ENCODE measurements around the gene NUDT3. TPM values are rescaled to one million over a fixed set of nuclear protein-coding genes. Genes with fewer than 3 reads are reported as not detected.

NUDT3 gene
- total and polyA plus RNA-seq, 4 experiments from 2014 or later, result 7.0 to 25.9 (median 18.0) TPM

DNA sequence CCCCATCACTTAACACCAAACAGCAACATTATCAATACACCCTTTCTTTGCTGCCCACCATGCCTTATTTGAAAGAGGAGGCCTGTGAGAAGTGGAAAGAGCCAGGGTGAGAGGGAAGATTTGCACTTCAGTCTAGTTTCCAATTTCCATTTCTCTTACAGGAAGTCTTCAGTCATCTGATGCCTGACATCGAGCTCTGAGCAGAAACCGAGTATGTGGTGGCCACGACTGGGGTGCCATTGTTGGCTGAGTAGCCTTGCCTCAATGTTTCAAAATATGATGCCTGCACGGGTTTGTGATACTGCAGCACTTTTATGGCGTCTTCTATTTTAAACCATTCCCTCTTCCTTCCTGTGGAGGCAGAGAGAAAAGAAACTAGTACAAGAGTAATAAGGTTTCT is 103.9 kb downstream of the NUDT3 start:
- H3K27ac ChIP-seq (ENCODE audit: low read depth, low read length), result no peak overlapping the region
- POLR2A ChIA-PET (ENCODE audit: partially characterized antibody), result no interaction called here
- H3K9me3 ChIP-seq (ENCODE audit: control insufficient read depth in 1 of 2, low read length in 2 of 2), result no peaks in the 10 kb centered on the region
- H3K4me3 ChIP-seq (ENCODE audit: low read length in 2 of 2), result no peak overlapping the region
- intact Hi-C loops (cut with micrococcal nuclease), result no loop called here
- H3K36me3 ChIP-seq (ENCODE audit: insufficient read depth, low read length), result peaks cover 10% of the 10 kb centered on the region
- Mint-ChIP-seq H3K9me3 (no peaks in the 10 kb centered on the region), H3K36me3 (peaks cover 40 to 52% of the 10 kb centered on the region in 2 donors), H3K4me3 (no peak overlapping the region), H3K4me1 (peaks cover 0 to 13% (median 4%) of the 10 kb centered on the region in 4 donors), H3K27me3 (no peaks in the 10 kb centered on the region), H3K27ac (peak overlapping the region in 1 of 7 donors; percentile 9)
- no peak for DNase-seq
- H3K27me3 ChIP-seq (ENCODE audit: insufficient read depth, low read length), result no peaks in the 10 kb centered on the region
- no peaks in the 10 kb centered on the region for H3K4me1 ChIP-seq (ENCODE audit: insufficient read depth, low read length)
- CTCF ChIA-PET (ENCODE audit: partially characterized antibody), result interaction anchor here (0.6 to 1.2 kb wide), 2 partner anchors 15 to 17 kb away, joined by 3 to 4 read pairs; no protein-coding TSS in a partner anchor

DNA sequence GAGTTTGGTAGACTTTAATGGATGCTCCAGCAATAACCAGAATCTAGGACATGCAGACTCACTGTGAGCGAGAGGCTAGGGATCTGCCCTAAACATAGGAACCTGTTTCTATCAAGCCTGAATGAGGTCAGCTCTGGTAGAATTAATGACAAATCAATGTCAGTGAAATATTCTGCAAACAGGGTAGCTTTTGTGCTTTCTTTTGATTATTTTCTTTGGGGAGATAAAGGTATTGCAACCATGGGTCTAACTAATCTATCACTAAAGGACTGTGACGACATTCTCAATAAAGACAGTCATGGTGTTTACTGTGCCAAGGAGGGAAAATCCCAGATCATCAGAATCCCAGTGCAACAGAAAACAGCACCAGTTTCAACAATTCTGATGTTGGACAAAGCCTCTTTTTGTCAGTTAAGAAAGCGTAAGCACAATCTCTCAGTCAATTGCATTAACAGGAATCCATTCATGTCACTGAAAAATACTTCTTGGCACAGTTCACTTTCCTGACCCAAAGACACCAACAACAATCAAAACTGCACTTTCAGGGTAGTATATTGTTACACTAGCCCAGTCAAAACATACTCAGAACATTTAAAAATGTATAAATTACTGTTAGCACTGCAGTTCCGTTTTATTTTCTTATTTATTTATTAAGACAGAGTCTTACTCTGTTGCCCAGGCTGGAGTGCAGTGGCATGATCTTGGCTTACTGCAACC is 106.9 kb downstream of the NUDT3 start:
- Histone ChIP-seq H3K27me3 (ENCODE audit: insufficient read depth, low read length) (no peaks in the 10 kb centered on the region), H3K27ac (ENCODE audit: low read depth, low read length) (no peak overlapping the region), H3K9me3 (ENCODE audit: control insufficient read depth in 1 of 2, low read length in 2 of 2) (no peaks in the 10 kb centered on the region), H3K36me3 (ENCODE audit: insufficient read depth, low read length) (no peaks in the 10 kb centered on the region), H3K4me3 (ENCODE audit: low read length in 2 of 2) (no peak overlapping the region), H3K4me1 (ENCODE audit: insufficient read depth, low read length) (no peaks in the 10 kb centered on the region)
- Mint-ChIP-seq H3K36me3 (peaks cover 32 to 45% of the 10 kb centered on the region in 2 donors), H3K4me1 (peaks cover 0 to 13% (median 4%) of the 10 kb centered on the region in 4 donors), H3K27me3 (no peaks in the 10 kb centered on the region), H3K27ac (peak overlapping the region in 1 of 7 donors; percentile 6), H3K9me3 (no peaks in the 10 kb centered on the region), H3K4me3 (no peak overlapping the region)
- POLR2A ChIA-PET (ENCODE audit: partially characterized antibody), result no interaction called here
- intact Hi-C loops (cut with micrococcal nuclease), result no loop called here
- CTCF ChIA-PET (ENCODE audit: partially characterized antibody), result no interaction called here
- DNase-seq, result no peak

DNA sequence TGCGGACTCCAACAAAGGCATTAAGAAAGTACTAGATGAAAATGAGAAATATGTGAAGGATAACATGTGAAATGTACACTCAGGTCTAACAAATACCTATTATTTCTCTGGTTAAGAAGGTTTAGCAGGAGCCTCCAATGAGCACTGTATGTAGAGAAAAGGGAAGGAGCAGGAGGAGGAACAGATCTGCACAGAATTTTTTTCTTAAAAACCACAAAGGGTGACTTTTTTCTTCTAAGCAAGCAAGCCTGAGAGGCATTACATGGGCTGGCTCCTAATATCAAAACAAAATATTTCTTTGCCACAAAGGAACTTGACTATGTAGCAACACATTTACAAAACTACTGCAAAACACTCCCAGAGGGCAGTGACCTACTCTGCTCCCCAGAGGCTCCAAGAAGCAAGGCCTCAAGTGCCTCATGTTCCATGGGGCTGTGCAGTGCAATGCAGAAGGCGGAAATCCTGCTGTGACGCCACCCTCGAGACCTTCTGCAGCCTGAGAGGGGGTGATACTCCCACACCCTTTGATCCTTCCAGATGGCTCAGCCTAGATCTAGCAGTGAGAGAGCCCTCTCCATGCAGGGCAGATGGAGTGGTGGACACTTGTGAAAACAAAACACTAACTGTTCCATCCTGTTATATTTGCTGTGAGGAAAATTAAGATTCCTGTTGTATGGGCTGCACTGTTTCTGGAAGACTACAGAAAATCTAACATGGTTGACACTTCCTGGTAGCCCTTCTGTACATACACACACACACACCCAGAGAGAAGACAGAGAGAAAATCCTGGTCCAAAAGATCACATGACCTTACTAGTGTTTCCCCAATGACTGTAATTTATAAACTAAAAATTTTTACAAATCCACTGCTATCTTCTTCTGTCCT is 107.7 kb downstream of the NUDT3 start:
- CTCF ChIA-PET (ENCODE audit: partially characterized antibody), result no interaction called here
- H3K4me1 ChIP-seq (ENCODE audit: insufficient read depth, low read length), result no peaks in the 10 kb centered on the region
- intact Hi-C loops (cut with micrococcal nuclease), result no loop called here
- H3K27ac Mint-ChIP-seq, result peak overlapping the region in 1 of 7 donors; percentile 59
- no peak for DNase-seq
- H3K36me3 Mint-ChIP-seq, result peaks cover 36 to 47% of the 10 kb centered on the region in 2 donors
- H3K4me1 Mint-ChIP-seq, result peaks cover 0 to 13% (median 4%) of the 10 kb centered on the region in 4 donors
- H3K27me3 ChIP-seq (ENCODE audit: insufficient read depth, low read length), result no peaks in the 10 kb centered on the region
- no peaks in the 10 kb centered on the region for H3K9me3 ChIP-seq (ENCODE audit: control insufficient read depth in 1 of 2, low read length in 2 of 2)
- no peak overlapping the region for H3K4me3 ChIP-seq (ENCODE audit: low read length in 2 of 2)
- H3K27me3 Mint-ChIP-seq, result no peaks in the 10 kb centered on the region
- H3K27ac ChIP-seq (ENCODE audit: low read depth, low read length), result no peak overlapping the region
- POLR2A ChIA-PET (ENCODE audit: partially characterized antibody), result no interaction called here
- no peaks in the 10 kb centered on the region for H3K9me3 Mint-ChIP-seq
- H3K36me3 ChIP-seq (ENCODE audit: insufficient read depth, low read length), result no peaks in the 10 kb centered on the region
- H3K4me3 Mint-ChIP-seq, result no peak overlapping the region

DNA sequence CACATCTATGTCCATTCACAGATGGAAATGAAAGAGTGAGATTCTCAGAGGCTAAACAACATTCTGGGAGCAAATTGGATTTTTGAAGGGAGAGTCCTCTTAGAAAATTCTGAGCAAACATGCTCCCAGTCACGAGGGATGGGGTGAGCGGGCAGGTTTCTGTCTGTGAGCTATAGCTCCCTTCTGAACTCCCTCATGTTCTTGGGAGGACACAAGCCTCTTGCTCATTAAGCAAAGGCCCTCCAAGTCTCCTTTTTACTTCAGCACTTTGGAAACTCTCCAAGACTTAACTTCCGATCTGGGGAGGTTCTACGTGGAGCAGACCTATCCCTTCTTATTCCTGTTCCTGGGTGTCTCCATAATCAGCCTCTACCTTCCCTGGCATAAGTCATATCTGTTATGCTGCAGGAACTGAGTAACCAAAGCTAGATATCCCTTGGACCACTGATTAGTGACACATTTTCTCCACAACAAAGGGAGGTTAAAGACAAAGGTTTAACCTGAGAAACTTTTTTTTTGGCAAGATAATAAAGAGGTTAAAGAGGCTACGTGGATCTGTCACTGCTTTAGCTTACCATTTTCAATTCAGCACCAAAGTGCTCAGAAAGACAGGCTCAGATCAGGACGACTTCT is 110.7 kb downstream of the NUDT3 start:
- Mint-ChIP-seq H3K4me3 (no peak overlapping the region), H3K4me1 (peaks cover 3 to 15% (median 5%) of the 10 kb centered on the region in 4 donors), H3K27ac (peak overlapping the region in 3 of 7 donors; percentile 1 to 38 (median 14)), H3K9me3 (no peaks in the 10 kb centered on the region), H3K27me3 (no peaks in the 10 kb centered on the region), H3K36me3 (peaks cover 29 to 35% of the 10 kb centered on the region in 2 donors)
- H3K4me3 ChIP-seq (ENCODE audit: low read length in 2 of 2), result no peak overlapping the region
- no peaks in the 10 kb centered on the region for H3K9me3 ChIP-seq (ENCODE audit: control insufficient read depth in 1 of 2, low read length in 2 of 2)
- H3K36me3 ChIP-seq (ENCODE audit: insufficient read depth, low read length), result no peaks in the 10 kb centered on the region
- ChIA-PET CTCF (ENCODE audit: partially characterized antibody) (interaction anchor here (1.0 to 1.2 kb wide), 2 partner anchors 11 to 18 kb away, joined by 3 read pairs; no protein-coding TSS in a partner anchor), POLR2A (ENCODE audit: partially characterized antibody) (no interaction called here)
- intact Hi-C loops (cut with micrococcal nuclease), result no loop called here
- H3K27ac ChIP-seq (ENCODE audit: low read depth, low read length), result no peak overlapping the region
- no peaks in the 10 kb centered on the region for H3K27me3 ChIP-seq (ENCODE audit: insufficient read depth, low read length)
- H3K4me1 ChIP-seq (ENCODE audit: insufficient read depth, low read length), result no peaks in the 10 kb centered on the region
- DNase-seq, result no peak

DNA sequence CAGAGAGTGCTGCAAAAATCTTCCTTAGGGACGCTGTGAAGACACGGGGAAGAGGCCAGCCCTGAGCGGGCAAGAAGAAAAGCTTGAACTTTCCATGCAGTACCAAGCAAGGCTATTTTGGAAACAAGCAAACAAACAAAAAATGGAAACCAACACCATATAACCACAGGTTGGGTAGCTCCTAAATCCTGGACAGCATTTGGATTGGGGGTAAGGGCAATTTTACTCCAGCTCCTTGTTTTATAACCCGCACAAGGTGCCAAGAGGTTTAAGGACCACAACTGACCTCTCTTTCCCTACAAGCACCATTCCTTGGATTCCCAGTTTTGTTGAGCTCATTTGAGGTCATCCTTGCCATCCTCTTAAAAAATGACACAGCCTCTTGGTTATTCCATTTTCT is 112.3 kb downstream of the NUDT3 start:
- H3K27me3 ChIP-seq (ENCODE audit: insufficient read depth, low read length), result no peaks in the 10 kb centered on the region
- no peak overlapping the region for H3K4me3 Mint-ChIP-seq
- POLR2A ChIA-PET (ENCODE audit: partially characterized antibody), result no interaction called here

DNA sequence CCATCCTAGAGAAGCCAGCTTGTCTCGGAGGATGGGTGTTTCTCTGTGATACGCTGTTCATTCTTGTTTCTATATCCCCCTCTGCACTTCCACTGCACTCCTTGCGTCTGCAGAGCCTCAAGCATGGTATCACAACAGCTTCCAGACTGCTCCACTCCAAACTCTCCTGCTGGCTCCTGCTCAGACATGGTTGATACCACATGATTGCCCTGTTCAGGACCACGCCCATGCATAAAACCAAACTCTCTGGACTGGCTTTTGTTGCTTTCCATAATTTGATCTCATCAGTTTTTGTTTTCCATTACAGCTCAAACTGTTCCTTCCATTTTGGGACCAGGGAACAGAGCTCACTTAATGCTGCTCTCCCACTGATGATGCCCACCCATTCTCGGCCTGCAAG is 113.6 kb downstream of the NUDT3 start:
- Mint-ChIP-seq H3K9me3 (no peaks in the 10 kb centered on the region), H3K4me3 (no peak overlapping the region), H3K36me3 (peaks cover 14 to 18% of the 10 kb centered on the region in 2 donors), H3K27ac (no peak overlapping the region), H3K27me3 (no peaks in the 10 kb centered on the region), H3K4me1 (peaks cover 4 to 15% (median 7%) of the 10 kb centered on the region in 4 donors)
- no peaks in the 10 kb centered on the region for H3K27me3 ChIP-seq (ENCODE audit: insufficient read depth, low read length)
- no peaks in the 10 kb centered on the region for H3K4me1 ChIP-seq (ENCODE audit: insufficient read depth, low read length)
- ChIA-PET CTCF (ENCODE audit: partially characterized antibody) (interaction anchor here (0.6 to 1.2 kb wide), 2 partner anchors 30 to 115 kb away, joined by 3 to 5 read pairs; no protein-coding TSS in a partner anchor), POLR2A (ENCODE audit: partially characterized antibody) (no interaction called here)
- DNase-seq, result no peak
- intact Hi-C loops (cut with micrococcal nuclease), result no loop called here
- no peaks in the 10 kb centered on the region for H3K36me3 ChIP-seq (ENCODE audit: insufficient read depth, low read length)
- H3K9me3 ChIP-seq (ENCODE audit: control insufficient read depth in 1 of 2, low read length in 2 of 2), result no peaks in the 10 kb centered on the region
- H3K27ac ChIP-seq (ENCODE audit: low read depth, low read length), result no peak overlapping the region
- no peak overlapping the region for H3K4me3 ChIP-seq (ENCODE audit: low read length in 2 of 2)

More for the DNA sequence above, 112.3 kb downstream of the NUDT3 start:
- H3K27ac ChIP-seq (ENCODE audit: low read depth, low read length), result no peak overlapping the region
- H3K4me1 ChIP-seq (ENCODE audit: insufficient read depth, low read length), result no peaks in the 10 kb centered on the region
- intact Hi-C loops (cut with micrococcal nuclease), result no loop called here
- Mint-ChIP-seq H3K9me3 (no peaks in the 10 kb centered on the region), H3K27me3 (no peaks in the 10 kb centered on the region), H3K27ac (peak overlapping the region in 2 of 7 donors; percentile 13 to 63), H3K4me1 (peaks cover 4 to 20% (median 6%) of the 10 kb centered on the region in 4 donors), H3K36me3 (peaks cover 18 to 31% of the 10 kb centered on the region in 2 donors)
- DNase-seq, result no peak
- no peaks in the 10 kb centered on the region for H3K36me3 ChIP-seq (ENCODE audit: insufficient read depth, low read length)
- CTCF ChIA-PET (ENCODE audit: partially characterized antibody), result no interaction called here
- H3K4me3 ChIP-seq (ENCODE audit: low read length in 2 of 2), result no peak overlapping the region
- no peaks in the 10 kb centered on the region for H3K9me3 ChIP-seq (ENCODE audit: control insufficient read depth in 1 of 2, low read length in 2 of 2)

DNA sequence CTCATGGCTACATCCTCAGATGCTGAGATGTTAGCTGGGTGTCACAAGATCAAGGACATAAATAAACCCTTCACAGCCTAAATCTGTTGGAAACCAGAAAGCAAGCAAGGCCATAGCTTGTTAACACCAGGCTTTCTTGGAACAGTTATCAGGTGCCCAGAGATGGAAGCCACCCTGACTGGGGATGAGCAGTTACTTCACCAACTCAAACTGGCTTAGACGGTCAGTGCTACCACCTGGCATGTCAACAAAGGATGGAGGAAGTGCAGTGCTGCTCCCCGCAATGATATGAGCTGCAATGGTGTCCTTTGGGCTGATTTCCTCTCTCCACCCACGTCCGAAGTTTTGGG is 114.7 kb downstream of the NUDT3 start:
- Histone ChIP-seq H3K9me3 (ENCODE audit: control insufficient read depth in 1 of 2, low read length in 2 of 2) (no peaks in the 10 kb centered on the region), H3K4me3 (ENCODE audit: low read length in 2 of 2) (no peak overlapping the region), H3K4me1 (ENCODE audit: insufficient read depth, low read length) (no peaks in the 10 kb centered on the region), H3K36me3 (ENCODE audit: insufficient read depth, low read length) (no peaks in the 10 kb centered on the region), H3K27me3 (ENCODE audit: insufficient read depth, low read length) (no peaks in the 10 kb centered on the region), H3K27ac (ENCODE audit: low read depth, low read length) (no peak overlapping the region)
- ChIA-PET CTCF (ENCODE audit: partially characterized antibody) (no interaction called here), POLR2A (ENCODE audit: partially characterized antibody) (no interaction called here)
- peak overlapping the region in 1 of 7 donors; percentile 20 for H3K27ac Mint-ChIP-seq
- no peaks in the 10 kb centered on the region for H3K27me3 Mint-ChIP-seq
- intact Hi-C loops (cut with micrococcal nuclease), result no loop called here
- no peaks in the 10 kb centered on the region for H3K9me3 Mint-ChIP-seq
- H3K4me1 Mint-ChIP-seq, result peaks cover 4 to 15% (median 7%) of the 10 kb centered on the region in 4 donors
- no peak overlapping the region for H3K4me3 Mint-ChIP-seq
- DNase-seq, result no peak
- H3K36me3 Mint-ChIP-seq, result peaks cover 11 to 16% of the 10 kb centered on the region in 2 donors
